ENCODE measurements around the gene DLX3.
"Not testable (repeated sequence)": the region's sequence is repeated elsewhere in the genome, so short reads cannot be mapped to it uniquely, and the experiment has no call there.

Gene DLX3

GRCh38 chr17:49995055-49995738 lies at the start of gene DLX3:
TSS of gene DLX3 (minus strand) at chr17:49995224. CDS start at chr17:49994998, 226 bp downstream.
- peak; percentile 34 for DNase-seq

GRCh38 chr17:50044483-50044882 lies 49.5 kb upstream of the DLX3 start:
- DNase-seq = no peak

- DNase-seq = no peak
Measured at GRCh38 chr17:50043290-50044148, 48.5 kb upstream of the DLX3 start.

GRCh38 chr17:50042211-50042610 lies 47.2 kb upstream of the DLX3 start:
- no peak for DNase-seq

- not testable (repeated sequence) for DNase-seq
Measured at GRCh38 chr17:50040496-50040895, 45.5 kb upstream of the DLX3 start.

- DNase-seq = no peak
Measured at GRCh38 chr17:50039058-50039457, 44.0 kb upstream of the DLX3 start.

GRCh38 chr17:50037321-50038107 lies 42.5 kb upstream of the DLX3 start:
- DNase-seq = no peak

- no peak for DNase-seq
Measured at GRCh38 chr17:50036455-50037261, 41.6 kb upstream of the DLX3 start.

- no peak for DNase-seq
Measured at GRCh38 chr17:50035945-50036344, 40.9 kb upstream of the DLX3 start.

GRCh38 chr17:50035421-50035879 lies 40.4 kb upstream of the DLX3 start:
- DNase-seq = no peak

- DNase-seq = no peak
Measured at GRCh38 chr17:50034498-50035364, 39.7 kb upstream of the DLX3 start.

GRCh38 chr17:50033316-50033715 lies 38.3 kb upstream of the DLX3 start:
- DNase-seq = no peak

- DNase-seq = no peak
Measured at GRCh38 chr17:50029185-50029584, 34.2 kb upstream of the DLX3 start.

- no peak for DNase-seq
Measured at GRCh38 chr17:50028736-50029120, 33.7 kb upstream of the DLX3 start.

- DNase-seq = no peak
Measured at GRCh38 chr17:50027881-50028735, 33.1 kb upstream of the DLX3 start.

GRCh38 chr17:50027172-50027880 lies 32.3 kb upstream of the DLX3 start:
- no peak for DNase-seq

- peak; percentile 85 for DNase-seq
Measured at GRCh38 chr17:50026837-50027171, 31.8 kb upstream of the DLX3 start.

- DNase-seq = no peak
Measured at GRCh38 chr17:50026046-50026675, 31.1 kb upstream of the DLX3 start.

- no peak for DNase-seq
Measured at GRCh38 chr17:50024808-50025207, 29.8 kb upstream of the DLX3 start.

Data from activated naive CD4-positive, alpha-beta T cell treated with Interleukin-2 at 50 U/mL for 16 hours (primary cell).